GM12873 (cell line): ENCODE data around the gene NCAM2.

Experiments used
- CTCF ChIP-seq: IDR thresholded peaks from 2 replicates; pipeline ENCODE4 v1.5.1; 2012; ENCODE audit warnings: low read depth, mild to moderate bottlenecking, moderate library complexity, low read length, control low read depth; ENCODE audit not compliant: insufficient read depth; ENCODE audit errors: missing control alignments

NCAM2 gene

GRCh38 chr21:21236996-21237395 is 238.8 kb downstream of the NCAM2 start:
- TF ChIP-seq CTCF, result no peak

DNA sequence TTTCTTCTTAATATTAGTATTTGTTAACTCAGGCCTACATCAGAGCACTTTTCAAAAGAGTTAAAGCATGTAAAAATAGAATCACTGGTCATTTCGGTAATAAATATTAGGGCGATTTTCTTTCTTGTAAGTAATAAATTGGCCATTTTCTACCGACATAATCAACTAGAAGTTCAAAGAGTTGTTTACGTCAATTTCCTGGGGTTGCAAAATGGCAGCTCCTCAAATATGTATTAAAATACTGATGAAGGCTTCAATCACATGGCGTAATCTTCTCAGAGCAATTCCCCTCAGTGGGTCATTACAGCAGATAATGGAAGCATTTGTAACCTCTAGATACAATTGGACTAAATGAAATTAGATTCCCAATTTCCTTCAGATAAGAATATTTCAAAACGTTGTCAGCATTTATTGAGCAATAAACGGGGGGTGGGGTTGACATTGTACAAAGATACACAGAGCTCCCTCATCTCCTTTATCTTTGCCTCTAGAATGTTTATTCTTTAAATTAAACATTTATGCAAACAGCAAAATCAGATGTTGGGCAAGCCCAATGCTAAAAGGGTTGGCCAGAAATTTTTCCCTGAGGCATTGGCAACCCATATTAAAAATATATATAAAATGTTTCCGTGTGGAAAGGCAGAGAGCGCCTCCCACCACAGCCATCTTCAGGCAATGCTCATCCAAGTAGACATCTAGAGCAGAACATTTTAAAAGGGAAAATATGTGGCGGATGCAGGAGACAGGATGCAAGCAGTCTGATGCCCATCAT is 240.6 kb downstream of the NCAM2 start:
- no peak for TF ChIP-seq CTCF

DNA sequence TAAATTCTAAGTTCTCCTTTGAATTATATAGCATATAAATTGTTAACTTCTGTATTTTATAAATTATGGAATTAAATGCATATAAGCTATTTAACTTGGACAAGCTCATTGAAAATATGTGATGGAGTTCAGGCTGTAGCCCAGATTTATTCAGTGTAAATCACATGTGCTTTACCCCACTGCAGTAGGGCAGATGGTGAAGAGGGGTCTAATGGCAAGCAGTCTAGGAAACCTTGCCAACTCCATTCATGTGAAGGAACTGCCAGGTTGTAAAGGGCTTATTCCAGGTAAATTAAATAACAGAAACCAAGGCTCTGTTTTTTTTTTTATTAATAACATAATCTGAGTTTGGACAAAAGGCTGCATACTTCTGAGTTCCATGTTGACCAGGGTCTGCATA is 243.2 kb downstream of the NCAM2 start:
- no peak for TF ChIP-seq CTCF

- no peak for TF ChIP-seq CTCF
Observed at GRCh38 chr21:21246007-21246406, 247.8 kb downstream of the NCAM2 start.

- no peak for TF ChIP-seq CTCF
Observed at GRCh38 chr21:21247424-21247823, 249.2 kb downstream of the NCAM2 start.

- TF ChIP-seq CTCF, result no peak
Observed at GRCh38 chr21:21262048-21262447, 263.8 kb downstream of the NCAM2 start.

DNA sequence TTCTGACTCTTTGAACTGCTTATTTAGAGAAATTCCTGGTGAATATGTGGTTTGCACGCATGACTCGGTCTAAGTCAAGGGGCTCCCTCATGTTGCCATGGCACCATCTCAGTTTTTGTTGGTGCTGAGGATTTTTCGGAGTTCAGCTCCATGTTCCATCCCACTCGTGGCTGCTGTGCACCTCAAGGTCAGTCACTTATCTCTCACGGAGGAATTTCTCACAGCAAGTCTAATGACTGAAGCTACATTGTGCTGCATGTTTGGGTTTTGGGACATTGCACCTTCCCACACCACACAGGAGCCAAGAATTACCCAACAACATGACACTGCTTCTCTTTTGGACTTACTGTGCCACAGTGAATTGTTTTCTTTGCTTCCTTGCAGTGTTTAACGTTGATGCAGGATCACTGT is 269.9 kb downstream of the NCAM2 start:
- no peak for TF ChIP-seq CTCF
